Right renal cortex interstitium (tissue), 3 donors: ENCODE data around the gene ACBD4. TPM values are rescaled to one million over a fixed set of nuclear protein-coding genes. Genes with fewer than 3 reads are reported as not detected.

Experiments
- DNase-seq, 3 donors: peaks; one replicate each; pipeline ENCODE4 v3.0.0-alpha.2; 2013; ENCODE audit warnings: low read depth in 3 of 3, low spot score in 2 of 3
- polyA plus RNA-seq, 3 donors: library from polyadenylated mRNA; unstranded; fragments of 120-200 nt; gene quantifications; one replicate each; pipeline ENCODE4 v1.2.1, GENCODE V29; 2013; ENCODE audit not compliant: insufficient read length in 3 of 3

ACBD4 gene
- polyA plus RNA-seq, 3 donors, result 10.5 to 11.5 (median 10.8) TPM

DNA sequence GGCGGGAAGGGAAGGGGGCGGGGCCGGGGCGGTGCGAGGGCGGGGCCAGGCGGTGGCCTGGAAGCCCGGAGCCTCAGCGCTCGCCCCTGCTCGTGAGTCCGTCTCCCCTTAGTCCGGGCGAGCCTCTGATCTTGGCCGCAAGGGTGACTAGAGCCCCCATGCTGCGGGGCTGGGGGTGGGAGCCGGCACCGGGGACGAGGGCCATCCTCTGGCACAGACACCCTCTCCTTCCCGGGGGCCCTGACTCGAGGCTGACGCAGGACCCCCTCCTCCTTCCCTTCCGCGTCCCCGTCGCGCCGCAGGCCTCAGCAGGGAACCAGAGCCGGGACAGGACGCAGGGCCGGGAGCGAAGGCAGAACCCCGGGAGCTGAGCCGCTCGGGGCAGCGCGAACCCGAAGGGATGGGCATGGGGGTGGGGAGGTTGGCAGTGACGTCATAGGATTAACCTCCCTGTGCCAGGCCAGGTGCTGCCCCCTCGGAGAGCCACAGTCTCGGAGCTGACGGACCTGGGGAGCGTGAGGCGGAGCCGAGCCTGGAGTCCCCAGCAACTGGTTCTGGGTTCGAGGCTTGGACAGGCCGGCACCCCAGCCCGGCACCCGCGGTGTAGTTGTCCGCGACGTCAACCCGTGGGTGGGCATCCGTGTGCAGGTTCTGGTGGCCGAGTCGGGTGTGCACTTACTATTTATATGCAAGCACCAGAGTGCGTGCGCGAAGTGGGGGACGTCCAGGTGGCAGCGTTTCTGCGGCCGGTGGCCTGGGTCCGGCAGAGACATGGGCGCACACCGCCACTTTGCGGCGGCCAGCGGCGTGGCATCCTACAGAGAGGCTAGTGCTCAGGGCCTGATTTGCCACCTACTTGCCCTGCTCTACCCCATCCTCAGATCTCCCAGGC lies 2.7 kb upstream of the ACBD4 start:
- peak in 1 of 3 donors; percentile 57 for DNase-seq

DNA sequence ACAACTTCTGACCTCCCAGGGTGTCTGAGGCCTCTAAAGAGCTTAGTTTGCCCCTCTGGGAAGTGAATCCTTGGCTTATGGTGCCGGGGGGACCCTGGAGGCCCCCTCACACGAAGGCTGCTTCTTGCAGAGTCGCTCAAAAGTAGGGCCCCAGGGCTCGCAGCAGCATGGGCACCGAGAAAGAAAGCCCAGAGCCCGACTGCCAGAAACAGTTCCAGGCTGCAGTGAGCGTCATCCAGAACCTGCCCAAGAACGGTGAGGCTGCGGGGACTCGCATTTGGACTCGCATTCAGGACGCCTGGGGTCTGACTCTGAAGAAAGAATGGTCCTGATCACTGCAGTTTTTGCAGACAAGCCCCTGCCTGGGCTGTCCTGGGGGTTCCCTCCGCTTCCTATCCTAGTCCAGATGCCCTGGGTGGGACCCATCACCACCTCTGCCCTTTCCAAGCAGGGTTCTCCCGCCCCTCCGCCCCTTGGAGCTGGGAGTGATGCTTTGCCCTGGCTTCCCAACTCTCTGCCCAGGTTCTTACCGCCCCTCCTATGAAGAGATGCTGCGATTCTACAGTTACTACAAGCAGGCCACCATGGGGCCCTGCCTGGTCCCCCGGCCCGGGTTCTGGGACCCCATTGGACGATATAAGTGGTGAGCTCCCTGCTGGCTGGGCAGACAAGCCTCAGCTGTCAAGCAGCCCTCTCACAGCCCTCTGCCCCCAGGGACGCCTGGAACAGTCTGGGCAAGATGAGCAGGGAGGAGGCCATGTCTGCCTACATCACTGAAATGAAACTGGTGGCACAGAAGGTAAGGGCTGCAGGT lies 698 bp downstream of the ACBD4 start:
- DNase-seq, result no peak

DNA sequence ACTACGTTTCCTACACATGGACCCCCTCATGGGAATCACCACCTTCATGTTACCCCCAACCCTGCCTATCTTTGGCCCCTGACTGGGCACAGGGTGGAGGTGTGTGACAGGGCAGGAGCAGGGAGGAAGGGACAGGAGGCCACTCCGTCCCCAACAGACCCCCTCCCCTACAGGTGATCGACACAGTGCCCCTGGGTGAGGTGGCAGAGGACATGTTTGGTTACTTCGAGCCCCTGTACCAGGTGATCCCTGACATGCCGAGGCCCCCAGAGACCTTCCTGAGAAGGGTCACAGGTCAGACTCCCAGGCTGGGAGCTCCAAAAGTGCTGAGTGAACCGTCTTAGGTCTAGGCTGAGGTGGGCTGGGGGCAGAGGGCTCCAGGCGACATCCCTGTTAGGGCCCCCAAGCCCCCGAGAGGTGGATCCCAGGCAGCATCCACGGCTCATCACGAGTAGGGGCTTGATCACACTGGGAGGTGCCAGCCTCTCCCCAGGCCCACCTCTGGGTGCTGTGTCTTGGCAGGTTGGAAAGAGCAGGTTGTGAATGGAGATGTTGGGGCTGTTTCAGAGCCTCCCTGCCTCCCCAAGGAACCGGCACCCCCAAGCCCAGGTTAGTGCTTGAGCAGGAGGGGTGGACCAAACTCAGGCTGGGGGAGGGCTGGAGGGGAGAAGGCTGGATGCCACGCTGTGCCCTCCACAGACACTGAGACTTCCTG lies 1.5 kb downstream of the ACBD4 start:
- no peak for DNase-seq

- no peak for DNase-seq
Measured at GRCh38 chr17:45137561-45138305, 2.2 kb downstream of the ACBD4 start.

- DNase-seq, result no peak
Measured at GRCh38 chr17:45138911-45139532, 3.5 kb downstream of the ACBD4 start.

- no peak for DNase-seq
Measured at GRCh38 chr17:45139533-45139920, 4.0 kb downstream of the ACBD4 start.

- no peak for DNase-seq
Measured at GRCh38 chr17:45143094-45143670, 7.7 kb downstream of the ACBD4 start.

GRCh38 chr17:45143767-45144198 lies 8.3 kb downstream of the ACBD4 start:
- DNase-seq, result peak in 1 of 3 donors; percentile 64

DNA sequence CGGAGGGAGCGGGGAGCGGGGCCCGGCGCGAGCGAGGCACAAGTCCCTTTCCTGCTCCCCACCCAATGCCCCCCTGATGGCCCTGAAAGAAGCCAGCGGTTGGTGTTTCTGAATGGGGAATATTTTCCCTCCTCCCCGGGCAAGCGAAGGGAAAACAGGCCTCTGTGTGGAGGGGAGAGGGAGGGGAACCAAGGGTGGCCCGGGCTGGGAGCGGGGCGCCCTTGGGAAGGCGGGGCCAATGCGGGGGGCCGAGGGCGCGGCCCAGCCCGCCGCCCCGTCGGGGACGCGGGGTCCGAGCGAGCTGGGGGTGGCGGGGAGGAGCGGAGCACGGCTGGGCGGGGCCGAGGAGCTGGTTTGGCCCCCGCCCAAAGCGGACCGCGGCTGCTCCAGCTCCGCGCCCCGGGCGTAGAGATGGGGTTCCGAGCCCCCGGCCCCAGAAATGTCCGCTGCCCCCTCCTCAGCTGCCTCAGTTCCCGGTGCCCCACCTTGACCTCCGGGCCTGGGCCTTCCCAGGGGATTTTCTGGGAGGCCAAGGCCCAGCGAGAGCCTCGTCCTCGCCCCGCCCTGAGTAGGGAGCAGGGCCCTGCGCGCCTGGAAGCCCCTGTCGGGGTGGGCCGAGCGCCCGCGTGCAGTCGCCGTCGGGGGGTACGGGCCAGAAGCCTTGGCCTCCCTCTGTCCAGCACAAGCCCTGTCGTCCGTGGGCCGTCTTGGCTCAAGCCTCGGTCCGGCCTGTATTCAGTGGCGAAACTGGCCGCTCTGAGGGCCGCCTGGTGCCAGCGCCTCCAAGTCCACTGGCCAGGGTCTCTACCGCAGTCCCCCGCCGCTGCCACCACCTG lies 8.9 kb downstream of the ACBD4 start:
- no peak for DNase-seq

- no peak for DNase-seq
Measured at GRCh38 chr17:45145035-45145389, 9.5 kb downstream of the ACBD4 start.

DNA sequence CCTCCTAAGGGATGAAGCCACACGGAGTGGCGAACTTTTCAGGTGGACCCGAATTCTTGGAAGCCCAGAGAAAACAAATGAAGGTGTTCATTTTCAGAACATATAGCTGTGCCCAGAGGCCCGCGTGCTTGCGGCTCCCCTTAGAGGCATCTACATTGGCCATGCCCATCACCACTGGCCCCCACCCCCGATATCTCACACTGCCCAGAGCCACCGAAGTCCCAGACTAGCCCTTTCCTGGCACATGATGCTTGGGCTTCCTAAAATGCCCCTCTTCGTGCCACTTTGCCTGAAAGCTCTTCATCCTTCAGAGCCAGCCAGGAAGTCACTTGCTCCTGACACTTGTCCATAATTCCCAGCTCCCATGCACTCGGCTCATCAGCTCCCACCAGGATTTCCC lies 10.7 kb downstream of the ACBD4 start:
- no peak for DNase-seq

GRCh38 chr17:45146592-45146889 lies 11.1 kb downstream of the ACBD4 start:
- DNase-seq, result no peak

DNA sequence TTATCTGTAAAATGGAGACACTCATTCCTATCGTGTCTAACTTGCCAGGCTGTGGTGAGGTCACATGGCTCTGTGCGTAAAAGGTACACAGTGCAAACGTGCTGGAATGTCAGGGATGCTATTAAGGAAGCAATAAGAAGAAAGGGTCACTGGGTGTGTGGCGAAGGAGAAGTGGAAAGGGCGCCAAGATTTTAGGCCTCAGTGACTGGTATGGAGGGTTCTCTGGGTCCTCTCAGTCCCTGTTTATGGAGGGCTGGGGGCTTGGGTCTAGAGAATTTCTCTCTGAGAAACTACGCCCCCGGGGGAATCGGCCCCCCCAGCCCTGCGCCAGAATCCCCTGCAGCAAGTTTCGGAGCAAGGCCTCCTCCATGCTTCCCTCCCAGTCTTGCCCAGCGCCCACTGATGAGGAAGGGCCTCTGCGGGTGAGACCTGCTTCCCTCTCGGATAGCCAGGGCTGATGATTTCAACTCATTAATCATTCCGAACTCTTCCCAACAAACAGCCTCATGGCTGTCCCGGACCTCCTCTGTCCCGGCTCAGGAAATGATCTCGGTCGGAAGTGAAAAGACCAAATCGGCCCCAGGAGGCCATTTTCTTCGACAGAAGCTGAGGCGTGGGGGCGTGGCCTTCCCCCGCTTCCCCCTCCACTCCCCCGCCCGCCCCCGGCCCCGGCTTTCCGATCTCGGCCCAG lies 11.5 kb downstream of the ACBD4 start:
- no peak for DNase-seq

- peak in 2 of 3 donors; percentile 89 to 95 for DNase-seq
Measured at GRCh38 chr17:45147581-45148182, 12.2 kb downstream of the ACBD4 start.

- DNase-seq, result peak; percentile 99 to 100 (median 100)
Measured at GRCh38 chr17:45148183-45149036, 12.9 kb downstream of the ACBD4 start, which contains the start of gene HEXIM1. Gene HEXIM1, plus strand, starts transcription at chr17:45148475. Its CDS starts 716 bp downstream, at chr17:45149191.

DNA sequence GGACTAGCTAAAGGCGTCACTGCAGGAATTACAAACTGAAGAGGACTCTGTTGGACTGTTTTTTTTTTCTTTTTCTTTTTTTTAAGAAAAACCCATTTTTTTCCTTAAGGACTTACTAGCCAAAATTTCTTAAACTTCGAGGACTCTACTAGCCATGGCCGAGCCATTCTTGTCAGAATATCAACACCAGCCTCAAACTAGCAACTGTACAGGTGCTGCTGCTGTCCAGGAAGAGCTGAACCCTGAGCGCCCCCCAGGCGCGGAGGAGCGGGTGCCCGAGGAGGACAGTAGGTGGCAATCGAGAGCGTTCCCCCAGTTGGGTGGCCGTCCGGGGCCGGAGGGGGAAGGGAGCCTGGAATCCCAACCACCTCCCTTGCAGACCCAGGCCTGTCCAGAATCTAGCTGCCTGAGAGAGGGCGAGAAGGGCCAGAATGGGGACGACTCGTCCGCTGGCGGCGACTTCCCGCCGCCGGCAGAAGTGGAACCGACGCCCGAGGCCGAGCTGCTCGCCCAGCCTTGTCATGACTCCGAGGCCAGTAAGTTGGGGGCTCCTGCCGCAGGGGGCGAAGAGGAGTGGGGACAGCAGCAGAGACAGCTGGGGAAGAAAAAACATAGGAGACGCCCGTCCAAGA lies 13.7 kb downstream of the ACBD4 start:
- peak in 1 of 3 donors; percentile 84 for DNase-seq
